CD4-positive, alpha-beta T cell (primary cell): ENCODE data around the gene NIPAL4. TPM values are rescaled to one million over a fixed set of nuclear protein-coding genes. Genes with fewer than 3 reads are reported as not detected.
A peak's percentile ranks its signal among the peaks of the same experiment; 100 is the strongest.

Source experiments
- ATAC-seq: fragments of 200-7000 bp; cut with Tn5 transposase; one replicate; pipeline ENCODE4 v1.10.0; 2022; ENCODE audit warnings: mild to moderate bottlenecking; ENCODE audit not compliant: poor library complexity
- CTCF ChIA-PET: fragments of 350-600 bp; sonication (Branson Sonifier 250); formaldehyde crosslinking; loops from one replicate; lab custom pipeline; 2021; ENCODE audit warnings: antibody characterized with exemption, inconsistent platforms; lab: Charles Lee
- POLR2A ChIA-PET: fragments of 350-600 bp; sonication (Branson Sonifier 250); formaldehyde crosslinking; loops from one replicate; lab custom pipeline; 2021; ENCODE audit warnings: antibody characterized with exemption, inconsistent platforms; lab: Charles Lee
- DNase-seq, 14 experiments: peaks; one replicate each; pipeline ENCODE4 v3.0.0-alpha.2; 2013 to 2020; ENCODE audit warnings: mixed read lengths in 2 of 14
- H3K27ac ChIP-seq, 2 donors: one replicate each; pipeline versions ENCODE4 v1.5.1 to v1.7.0; 2013; ENCODE audit warnings: low read length in 2 of 2, low read depth in 1 of 2, mild to moderate bottlenecking in 1 of 2
- H3K27me3 ChIP-seq, 2 experiments: 1 replicate in 1 of 2; 2 replicates in 1 of 2; pipeline versions ENCODE4 v1.6.1 to v1.7.0; 2013; ENCODE audit warnings: low read length in 2 of 2, control low read depth in 1 of 2, mild to moderate bottlenecking in 1 of 2, moderate library complexity in 1 of 2; ENCODE audit not compliant: insufficient read depth in 2 of 2, control insufficient read depth in 1 of 2
- H3K36me3 ChIP-seq: one replicate; pipeline ENCODE4 v1.6.1; 2013; ENCODE audit warnings: low read length, control low read depth; ENCODE audit not compliant: insufficient read depth
- H3K4me1 ChIP-seq: one replicate; pipeline ENCODE4 v1.6.1; 2013; ENCODE audit warnings: low read length, control low read depth; ENCODE audit not compliant: insufficient read depth
- H3K4me3 ChIP-seq: one replicate; pipeline ENCODE4 v1.5.1; 2013; ENCODE audit warnings: mild to moderate bottlenecking, low read length, moderate library complexity
- H3K9me3 ChIP-seq, 2 experiments: 1 replicate in 1 of 2; 2 replicates in 1 of 2; pipeline versions ENCODE4 v1.6.1 to v1.7.0; 2013; ENCODE audit warnings: low read length in 2 of 2, mild to moderate bottlenecking in 2 of 2, control low read depth in 1 of 2, moderate library complexity in 1 of 2; ENCODE audit not compliant: control insufficient read depth in 1 of 2, insufficient read depth in 1 of 2
- H3K27ac Mint-ChIP-seq: one replicate; pipeline ENCODE4 v1.8.0; 2020; ENCODE audit warnings: mixed read lengths
- H3K27me3 Mint-ChIP-seq: one replicate; pipeline ENCODE4 v1.8.0; 2021; ENCODE audit warnings: mixed read lengths
- H3K36me3 Mint-ChIP-seq: one replicate; pipeline ENCODE4 v1.8.0; 2021; ENCODE audit warnings: low read depth, mixed read lengths
- H3K4me1 Mint-ChIP-seq: one replicate; pipeline ENCODE4 v1.8.0; 2021; ENCODE audit warnings: low read depth, mixed read lengths
- H3K4me3 Mint-ChIP-seq: one replicate; pipeline ENCODE4 v1.8.0; 2020; ENCODE audit warnings: mild to moderate bottlenecking, mixed read lengths
- H3K9me3 Mint-ChIP-seq: one replicate; pipeline ENCODE4 v1.8.0; 2020; ENCODE audit warnings: mixed read lengths
- CTCF ChIP-seq: fragments of 200-600 bp; IDR thresholded peaks from one replicate; pipeline ENCODE4 v1.8.0; 2022; ENCODE audit warnings: antibody characterized with exemption, mild to moderate bottlenecking
- intact Hi-C, 2 experiments: fragments of 100-400 bp; cut with DNase I in 1 of 2; cut with micrococcal nuclease in 1 of 2; formaldehyde crosslinking; loops; one replicate each; pipeline versions ENCODE4 v1.15.1 to v1.9.0; 2023 to 2025; cut with DNase I, micrococcal nuclease
- total RNA-seq, 174 experiments: library from RNA in 2 of 174; stranded (reverse) in 2 of 174; gene quantifications; one replicate each; pipeline ENCODE4 v1.2.3 and lab custom pipeline; 2021 to 2026

The NIPAL4 gene
- total RNA-seq, 2 experiments from 2014 or later = 0.16 to 0.45 TPM

DNA sequence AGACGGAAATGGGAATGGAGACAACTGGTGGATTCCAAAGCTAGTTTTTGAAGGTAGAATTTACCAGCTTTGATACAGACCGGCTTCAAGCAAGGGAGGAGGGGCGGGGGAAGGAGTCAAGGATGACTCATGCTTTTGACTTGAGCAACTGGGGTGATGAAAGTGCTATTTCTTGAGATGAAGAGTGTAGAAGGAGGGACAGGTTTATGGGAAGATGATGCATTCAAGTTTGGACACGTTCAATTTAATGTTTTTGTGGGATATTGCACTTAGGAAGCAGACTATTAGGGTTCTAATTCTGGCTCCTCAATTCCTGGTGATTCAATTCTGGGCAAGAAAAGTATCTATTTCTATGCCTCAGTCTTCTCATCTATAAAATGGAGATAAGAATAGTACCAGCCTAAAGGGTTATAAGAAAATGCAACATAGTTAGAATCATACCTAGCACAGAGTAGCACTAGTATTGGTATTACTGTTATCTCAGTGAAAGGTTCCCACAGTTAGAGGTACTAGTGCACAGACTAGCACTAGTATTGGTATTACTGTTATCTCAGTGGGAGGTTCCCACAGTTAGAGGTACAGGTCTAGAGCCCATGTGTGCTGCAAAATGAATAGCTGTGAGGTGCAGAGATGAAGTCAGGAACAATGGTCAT lies 4.6 kb downstream of the NIPAL4 start:
- no peak overlapping the region for H3K27ac ChIP-seq

GRCh38 chr5:157468293-157468965 lies 8.4 kb downstream of the NIPAL4 start:
- no peaks in the 10 kb centered on the region for H3K9me3 ChIP-seq
- Mint-ChIP-seq H3K9me3 (no peaks in the 10 kb centered on the region), H3K27ac (no peak overlapping the region), H3K4me1 (peaks cover 11% of the 10 kb centered on the region), H3K27me3 (no peaks in the 10 kb centered on the region), H3K4me3 (no peak overlapping the region), H3K36me3 (no peaks in the 10 kb centered on the region)
- H3K36me3 ChIP-seq = no peaks in the 10 kb centered on the region
- peaks cover 5% of the 10 kb centered on the region for H3K4me1 ChIP-seq
- ATAC-seq = no peak
- CTCF ChIA-PET = no interaction called here
- no peak for DNase-seq
- POLR2A ChIA-PET = no interaction called here
- H3K27me3 ChIP-seq = no peaks in the 10 kb centered on the region
- no peak overlapping the region for H3K4me3 ChIP-seq
- intact Hi-C loops = no loop called here
- no peak overlapping the region for H3K27ac ChIP-seq
- no peak for TF ChIP-seq CTCF

More for the DNA sequence above, 4.6 kb downstream of the NIPAL4 start:
- peak in 10 of 14 experiments; percentile 5 to 66 (median 30) for DNase-seq
- CTCF ChIA-PET = no interaction called here
- POLR2A ChIA-PET = no interaction called here
- Histone ChIP-seq H3K9me3 (no peaks in the 10 kb centered on the region), H3K4me1 (peaks cover 15% of the 10 kb centered on the region), H3K36me3 (no peaks in the 10 kb centered on the region), H3K27me3 (peaks cover 13 to 24% of the 10 kb centered on the region in 2 experiments), H3K4me3 (no peak overlapping the region)
- Mint-ChIP-seq H3K9me3 (no peaks in the 10 kb centered on the region), H3K4me3 (no peak overlapping the region), H3K36me3 (no peaks in the 10 kb centered on the region), H3K27me3 (peaks cover 16% of the 10 kb centered on the region), H3K27ac (no peak overlapping the region), H3K4me1 (peaks cover 15% of the 10 kb centered on the region)
- no peak for TF ChIP-seq CTCF
- intact Hi-C loops = no loop called here
- peak; percentile 69 for ATAC-seq

DNA sequence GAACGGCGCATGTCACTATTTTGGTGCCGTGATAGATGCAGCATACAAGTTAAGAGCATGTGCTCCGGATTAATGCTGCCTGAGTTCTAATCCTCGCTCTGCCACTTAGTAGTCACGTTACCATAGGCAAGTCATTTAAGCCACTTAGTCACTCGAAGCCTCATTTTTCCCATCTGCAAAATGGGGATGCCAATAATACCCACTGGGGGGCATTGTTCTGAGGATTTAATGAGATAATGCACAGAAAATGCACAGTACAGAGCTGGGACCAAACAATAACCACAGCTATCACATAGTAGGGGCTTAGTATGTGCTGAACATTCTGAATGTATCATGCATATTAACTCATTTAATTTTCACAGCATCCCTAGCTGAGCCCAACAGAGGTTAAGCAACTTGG lies 9.1 kb downstream of the NIPAL4 start:
- Mint-ChIP-seq H3K36me3 (no peaks in the 10 kb centered on the region), H3K4me3 (no peak overlapping the region), H3K9me3 (no peaks in the 10 kb centered on the region), H3K27ac (no peak overlapping the region), H3K4me1 (peaks cover 8% of the 10 kb centered on the region), H3K27me3 (no peaks in the 10 kb centered on the region)
- H3K4me1 ChIP-seq = peaks cover 4% of the 10 kb centered on the region
- peaks cover under 1% of the 10 kb centered on the region for H3K36me3 ChIP-seq
- no peaks in the 10 kb centered on the region for H3K27me3 ChIP-seq
- H3K9me3 ChIP-seq = no peaks in the 10 kb centered on the region
- no peak for TF ChIP-seq CTCF
- no peak overlapping the region for H3K4me3 ChIP-seq
- DNase-seq = no peak
- H3K27ac ChIP-seq = no peak overlapping the region
- CTCF ChIA-PET = no interaction called here
- POLR2A ChIA-PET = no interaction called here
- no peak for ATAC-seq
- intact Hi-C loops = no loop called here
